HEK293 (cell line): ENCODE measurements around the gene TRIM46.

Experiments used
- BCL11A ChIP-seq: fragments of 450-650 bp; formaldehyde crosslinking; IDR thresholded peaks from 2 replicates; pipeline ENCODE4 v1.5.1; 2016; ENCODE audit warnings: low read depth, missing biosample characterization, missing genetic modification characterization
- HOXC10 ChIP-seq: sonication (generic); formaldehyde crosslinking; IDR thresholded peaks from 2 replicates; pipeline ENCODE4 v1.8.1; 2023; ENCODE audit warnings: mild to moderate bottlenecking, missing genetic modification reagents
- HOXD13 ChIP-seq: sonication (generic); formaldehyde crosslinking; IDR thresholded peaks from 2 replicates; pipeline ENCODE4 v1.8.0; 2022; ENCODE audit warnings: missing genetic modification reagents, borderline replicate concordance
- KLF7 ChIP-seq: fragments of 450-650 bp; formaldehyde crosslinking; IDR thresholded peaks from 2 replicates; pipeline ENCODE4 v1.5.1; 2016; ENCODE audit warnings: missing biosample characterization, missing genetic modification characterization, borderline replicate concordance
- KLF8 ChIP-seq: fragments of 450-650 bp; formaldehyde crosslinking; IDR thresholded peaks from 2 replicates; pipeline ENCODE4 v1.5.1; 2016; ENCODE audit warnings: missing biosample characterization, missing genetic modification characterization
- RBAK ChIP-seq: fragments of 450-650 bp; formaldehyde crosslinking; IDR thresholded peaks from 2 replicates; pipeline ENCODE4 v1.5.1; 2016; ENCODE audit warnings: missing biosample characterization, missing genetic modification characterization
- SP2 ChIP-seq: fragments of 450-650 bp; formaldehyde crosslinking; IDR thresholded peaks from 2 replicates; pipeline ENCODE4 v1.5.1; 2016; ENCODE audit warnings: missing biosample characterization, missing genetic modification characterization
- SP7 ChIP-seq: fragments of 450-650 bp; formaldehyde crosslinking; IDR thresholded peaks from 2 replicates; pipeline ENCODE4 v1.5.1; 2016; ENCODE audit warnings: missing biosample characterization, missing genetic modification characterization
- ZBTB1 ChIP-seq: fragments of 450-650 bp; formaldehyde crosslinking; IDR thresholded peaks from 2 replicates; pipeline ENCODE4 v1.5.1; 2016; ENCODE audit warnings: missing biosample characterization, missing genetic modification characterization
- ZEB2 ChIP-seq: fragments of 450-650 bp; formaldehyde crosslinking; IDR thresholded peaks from 2 replicates; pipeline ENCODE4 v1.5.1; 2016; ENCODE audit warnings: missing biosample characterization, missing genetic modification characterization
- ZFP69B ChIP-seq: fragments of 450-650 bp; formaldehyde crosslinking; IDR thresholded peaks from 2 replicates; pipeline ENCODE4 v1.5.1; 2016; ENCODE audit warnings: missing biosample characterization, missing genetic modification characterization
- ZNF112 ChIP-seq: fragments of 450-650 bp; formaldehyde crosslinking; IDR thresholded peaks from 2 replicates; pipeline ENCODE4 v1.5.0; 2017; ENCODE audit warnings: missing biosample characterization, missing genetic modification characterization
- ZNF146 ChIP-seq: fragments of 450-650 bp; formaldehyde crosslinking; IDR thresholded peaks from 2 replicates; pipeline ENCODE4 v1.5.1; 2016; ENCODE audit warnings: missing biosample characterization, missing genetic modification characterization
- ZNF211 ChIP-seq: fragments of 450-650 bp; formaldehyde crosslinking; IDR thresholded peaks from 2 replicates; pipeline ENCODE4 v1.5.1; 2016; ENCODE audit warnings: low read depth, missing biosample characterization, missing genetic modification characterization
- ZNF221 ChIP-seq: fragments of 450-650 bp; formaldehyde crosslinking; IDR thresholded peaks from 2 replicates; pipeline ENCODE4 v1.5.1; 2017; ENCODE audit warnings: missing biosample characterization, missing genetic modification characterization, borderline replicate concordance
- ZNF335 ChIP-seq: fragments of 450-650 bp; formaldehyde crosslinking; conservative IDR thresholded peaks from 2 replicates; pipeline ENCODE4 v1.5.1; 2016; ENCODE audit warnings: missing biosample characterization, missing genetic modification characterization
- ZNF394 ChIP-seq: fragments of 450-650 bp; formaldehyde crosslinking; IDR thresholded peaks from 2 replicates; pipeline ENCODE4 v1.5.1; 2016; ENCODE audit warnings: missing biosample characterization, missing genetic modification characterization, mild to moderate bottlenecking, moderate library complexity, borderline replicate concordance
- ZNF416 ChIP-seq: fragments of 450-650 bp; formaldehyde crosslinking; IDR thresholded peaks from 2 replicates; pipeline ENCODE4 v1.5.1; 2016; ENCODE audit warnings: missing biosample characterization, missing genetic modification characterization
- ZNF544 ChIP-seq: fragments of 450-650 bp; formaldehyde crosslinking; IDR thresholded peaks from 2 replicates; pipeline ENCODE4 v1.5.0; 2017; ENCODE audit warnings: missing biosample characterization, missing genetic modification characterization
- ZNF549 ChIP-seq: fragments of 450-650 bp; IDR thresholded peaks from 2 replicates; pipeline ENCODE4 v1.5.1; 2018; ENCODE audit warnings: missing biosample characterization, missing genetic modification characterization, mild to moderate bottlenecking, inconsistent platforms, moderate library complexity
- ZNF560 ChIP-seq: fragments of 450-650 bp; formaldehyde crosslinking; IDR thresholded peaks from 2 replicates; pipeline ENCODE4 v1.5.1; 2017; ENCODE audit warnings: missing biosample characterization, missing genetic modification characterization, borderline replicate concordance
- ZNF596 ChIP-seq: fragments of 450-650 bp; IDR thresholded peaks from 2 replicates; pipeline ENCODE4 v1.5.0; 2018; ENCODE audit warnings: missing biosample characterization, mild to moderate bottlenecking, missing genetic modification characterization, moderate library complexity
- ZNF600 ChIP-seq: fragments of 450-650 bp; formaldehyde crosslinking; IDR thresholded peaks from 2 replicates; pipeline ENCODE4 v1.5.1; 2016; ENCODE audit warnings: missing biosample characterization, missing genetic modification characterization
- ZNF610 ChIP-seq: fragments of 450-650 bp; formaldehyde crosslinking; IDR thresholded peaks from 2 replicates; pipeline ENCODE4 v1.5.1; 2016; ENCODE audit warnings: missing biosample characterization, missing genetic modification characterization, borderline replicate concordance
- ZNF629 ChIP-seq: fragments of 450-650 bp; formaldehyde crosslinking; IDR thresholded peaks from 2 replicates; pipeline ENCODE4 v1.5.1; 2017; ENCODE audit warnings: missing biosample characterization, missing genetic modification characterization
- ZNF670 ChIP-seq: fragments of 450-650 bp; formaldehyde crosslinking; IDR thresholded peaks from 2 replicates; pipeline ENCODE4 v1.5.1; 2016; ENCODE audit warnings: missing biosample characterization, missing genetic modification characterization, low read depth
- ZNF768 ChIP-seq: fragments of 450-650 bp; formaldehyde crosslinking; IDR thresholded peaks from 2 replicates; pipeline ENCODE4 v1.5.1; 2018; ENCODE audit warnings: missing biosample characterization, mild to moderate bottlenecking, missing genetic modification characterization
- ZNF776 ChIP-seq: fragments of 450-650 bp; formaldehyde crosslinking; IDR thresholded peaks from 2 replicates; pipeline ENCODE4 v1.5.0; 2017; ENCODE audit warnings: missing biosample characterization, missing genetic modification characterization, borderline replicate concordance
- ZSCAN23 ChIP-seq: fragments of 450-650 bp; formaldehyde crosslinking; IDR thresholded peaks from 2 replicates; pipeline ENCODE4 v1.5.1; 2016; ENCODE audit warnings: missing biosample characterization, missing genetic modification characterization
- TF ChIP-seq, protein P1 (sequence below): fragments of 450-650 bp; formaldehyde crosslinking; IDR thresholded peaks from 2 replicates; pipeline ENCODE4 v1.5.1; 2016; ENCODE audit warnings: missing biosample characterization, missing genetic modification characterization
- TF ChIP-seq, protein P2 (sequence below): sonication (generic); formaldehyde crosslinking; IDR thresholded peaks from 2 replicates; pipeline ENCODE4 v1.8.1; 2022; ENCODE audit warnings: mild to moderate bottlenecking, moderate library complexity, missing genetic modification reagents
- TF ChIP-seq, protein P3 (sequence below): fragments of 450-650 bp; formaldehyde crosslinking; IDR thresholded peaks from 2 replicates; pipeline ENCODE4 v1.5.1; 2016; ENCODE audit warnings: missing biosample characterization, missing genetic modification characterization
- TF ChIP-seq, protein P4 (sequence below): fragments of 450-650 bp; formaldehyde crosslinking; IDR thresholded peaks from 2 replicates; pipeline ENCODE4 v1.5.1; 2016; ENCODE audit warnings: missing biosample characterization, missing genetic modification characterization, borderline replicate concordance

TRIM46 gene

DNA sequence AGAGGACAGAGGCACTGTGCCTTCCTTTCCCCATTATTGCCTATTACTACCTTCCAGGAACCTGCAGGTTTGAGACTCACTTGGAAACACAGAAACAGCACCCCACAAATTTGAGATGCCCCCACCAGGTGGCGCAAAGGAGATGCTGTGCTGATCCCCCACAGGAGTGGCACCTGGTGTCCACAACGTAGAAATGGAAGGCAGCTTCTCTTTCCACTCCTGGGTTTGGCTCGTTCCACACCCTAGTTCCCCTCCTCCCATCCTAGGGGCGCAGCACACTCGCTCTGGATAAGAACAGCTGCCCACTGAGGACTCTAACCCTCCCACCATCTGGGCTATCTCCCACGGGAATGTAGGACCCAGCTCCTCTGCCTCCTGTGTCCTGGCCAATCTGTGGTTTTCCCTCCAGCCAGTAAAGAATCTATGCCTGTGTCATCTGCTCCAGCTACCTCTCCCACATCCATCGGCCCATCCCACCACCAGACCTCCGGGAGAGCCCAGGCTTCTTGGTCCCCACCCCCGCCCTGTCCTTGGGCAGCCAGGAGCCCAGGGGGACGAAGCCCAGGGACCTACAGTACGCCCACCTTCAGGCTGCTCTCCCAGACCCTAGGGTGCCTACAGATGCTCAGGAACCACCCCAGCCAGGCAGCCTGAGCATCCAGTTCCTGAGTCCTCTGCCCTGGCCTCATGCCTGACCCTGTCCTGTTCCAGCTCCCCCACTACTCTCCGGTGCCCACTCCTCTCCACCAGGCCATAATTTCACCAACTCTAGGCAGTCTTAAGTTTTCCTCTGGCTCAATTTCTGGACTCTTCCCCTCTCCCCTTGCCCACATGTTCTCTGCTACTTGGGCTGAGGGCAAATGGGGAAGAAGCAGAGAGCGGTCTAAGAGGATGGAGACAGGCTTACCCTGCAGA, 33.5 kb downstream of the TRIM46 start (continued):
- TF ChIP-seq KLF7 = no peak
- peak; percentile 94 for TF ChIP-seq ZNF600 (tag by site-specific recombination)
- TF ChIP-seq, protein P1, sequence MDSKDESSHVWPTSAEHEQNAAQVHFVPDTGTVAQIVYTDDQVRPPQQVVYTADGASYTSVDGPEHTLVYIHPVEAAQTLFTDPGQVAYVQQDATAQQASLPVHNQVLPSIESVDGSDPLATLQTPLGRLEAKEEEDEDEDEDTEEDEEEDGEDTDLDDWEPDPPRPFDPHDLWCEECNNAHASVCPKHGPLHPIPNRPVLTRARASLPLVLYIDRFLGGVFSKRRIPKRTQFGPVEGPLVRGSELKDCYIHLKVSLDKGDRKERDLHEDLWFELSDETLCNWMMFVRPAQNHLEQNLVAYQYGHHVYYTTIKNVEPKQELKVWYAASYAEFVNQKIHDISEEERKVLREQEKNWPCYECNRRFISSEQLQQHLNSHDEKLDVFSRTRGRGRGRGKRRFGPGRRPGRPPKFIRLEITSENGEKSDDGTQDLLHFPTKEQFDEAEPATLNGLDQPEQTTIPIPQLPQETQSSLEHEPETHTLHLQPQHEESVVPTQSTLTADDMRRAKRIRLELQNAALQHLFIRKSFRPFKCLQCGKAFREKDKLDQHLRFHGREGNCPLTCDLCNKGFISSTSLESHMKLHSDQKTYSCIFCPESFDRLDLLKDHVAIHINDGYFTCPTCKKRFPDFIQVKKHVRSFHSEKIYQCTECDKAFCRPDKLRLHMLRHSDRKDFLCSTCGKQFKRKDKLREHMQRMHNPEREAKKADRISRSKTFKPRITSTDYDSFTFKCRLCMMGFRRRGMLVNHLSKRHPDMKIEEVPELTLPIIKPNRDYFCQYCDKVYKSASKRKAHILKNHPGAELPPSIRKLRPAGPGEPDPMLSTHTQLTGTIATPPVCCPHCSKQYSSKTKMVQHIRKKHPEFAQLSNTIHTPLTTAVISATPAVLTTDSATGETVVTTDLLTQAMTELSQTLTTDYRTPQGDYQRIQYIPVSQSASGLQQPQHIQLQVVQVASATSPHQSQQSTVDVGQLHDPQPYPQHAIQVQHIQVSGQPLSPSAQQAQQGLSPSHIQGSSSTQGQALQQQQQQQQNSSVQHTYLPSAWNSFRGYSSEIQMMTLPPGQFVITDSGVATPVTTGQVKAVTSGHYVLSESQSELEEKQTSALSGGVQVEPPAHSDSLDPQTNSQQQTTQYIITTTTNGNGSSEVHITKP (tag by site-specific recombination) = no peak
- no peak for TF ChIP-seq HOXC10 (CRISPR knock-in tag)
- TF ChIP-seq ZNF560 (tag by site-specific recombination) = no peak
- peak; percentile 2; the same call in 1 of the 2 replicates for TF ChIP-seq ZNF146
- TF ChIP-seq, protein P2, sequence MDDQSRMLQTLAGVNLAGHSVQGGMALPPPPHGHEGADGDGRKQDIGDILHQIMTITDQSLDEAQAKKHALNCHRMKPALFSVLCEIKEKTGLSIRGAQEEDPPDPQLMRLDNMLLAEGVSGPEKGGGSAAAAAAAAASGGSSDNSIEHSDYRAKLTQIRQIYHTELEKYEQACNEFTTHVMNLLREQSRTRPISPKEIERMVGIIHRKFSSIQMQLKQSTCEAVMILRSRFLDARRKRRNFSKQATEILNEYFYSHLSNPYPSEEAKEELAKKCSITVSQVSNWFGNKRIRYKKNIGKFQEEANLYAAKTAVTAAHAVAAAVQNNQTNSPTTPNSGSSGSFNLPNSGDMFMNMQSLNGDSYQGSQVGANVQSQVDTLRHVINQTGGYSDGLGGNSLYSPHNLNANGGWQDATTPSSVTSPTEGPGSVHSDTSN (CRISPR knock-in tag) = no peak
- no peak for TF ChIP-seq ZNF596 (tag by site-specific recombination)
- no peak for TF ChIP-seq ZNF416 (tag by site-specific recombination)
- TF ChIP-seq ZNF335 (tag by site-specific recombination) = peak; percentile 36
- no peak for TF ChIP-seq ZNF768 (tag by site-specific recombination)
- no peak for TF ChIP-seq ZNF670
- TF ChIP-seq ZNF211 (tag by site-specific recombination) = no peak
- no peak for TF ChIP-seq RBAK (tag by site-specific recombination)
- TF ChIP-seq ZNF549 (tag by site-specific recombination) = no peak
- no peak for TF ChIP-seq HOXD13 (CRISPR knock-in tag)
- no peak for TF ChIP-seq ZNF544 (tag by site-specific recombination)
- no peak for TF ChIP-seq ZNF610
- TF ChIP-seq KLF8 = peak; percentile 33; the same call in 1 of the 2 replicates
- TF ChIP-seq ZNF776 (tag by site-specific recombination) = no peak
- peak; percentile 52 for TF ChIP-seq SP2 (tag by site-specific recombination)
- TF ChIP-seq ZNF221 = no peak
- peak; percentile 24; the same call in 1 of the 2 replicates for TF ChIP-seq SP7
- peak; percentile 16; the same call in 1 of the 2 replicates for TF ChIP-seq ZNF629 (tag by site-specific recombination)
- TF ChIP-seq, protein P3, sequence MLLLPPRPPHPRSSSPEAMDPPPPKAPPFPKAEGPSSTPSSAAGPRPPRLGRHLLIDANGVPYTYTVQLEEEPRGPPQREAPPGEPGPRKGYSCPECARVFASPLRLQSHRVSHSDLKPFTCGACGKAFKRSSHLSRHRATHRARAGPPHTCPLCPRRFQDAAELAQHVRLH (tag by site-specific recombination) = no peak
- TF ChIP-seq ZBTB1 = no peak
- TF ChIP-seq, protein P4, sequence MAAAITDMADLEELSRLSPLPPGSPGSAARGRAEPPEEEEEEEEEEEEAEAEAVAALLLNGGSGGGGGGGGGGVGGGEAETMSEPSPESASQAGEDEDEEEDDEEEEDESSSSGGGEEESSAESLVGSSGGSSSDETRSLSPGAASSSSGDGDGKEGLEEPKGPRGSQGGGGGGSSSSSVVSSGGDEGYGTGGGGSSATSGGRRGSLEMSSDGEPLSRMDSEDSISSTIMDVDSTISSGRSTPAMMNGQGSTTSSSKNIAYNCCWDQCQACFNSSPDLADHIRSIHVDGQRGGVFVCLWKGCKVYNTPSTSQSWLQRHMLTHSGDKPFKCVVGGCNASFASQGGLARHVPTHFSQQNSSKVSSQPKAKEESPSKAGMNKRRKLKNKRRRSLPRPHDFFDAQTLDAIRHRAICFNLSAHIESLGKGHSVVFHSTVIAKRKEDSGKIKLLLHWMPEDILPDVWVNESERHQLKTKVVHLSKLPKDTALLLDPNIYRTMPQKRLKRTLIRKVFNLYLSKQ (tag by site-specific recombination) = no peak
- no peak for TF ChIP-seq ZNF112 (tag by site-specific recombination)
- peak; percentile 74 for TF ChIP-seq ZEB2
- TF ChIP-seq ZSCAN23 (tag by site-specific recombination) = no peak
- TF ChIP-seq ZNF394 (tag by site-specific recombination) = peak; percentile 79; the same call in 1 of the 2 replicates
- no peak for TF ChIP-seq ZFP69B (tag by site-specific recombination)
- TF ChIP-seq BCL11A (tag by site-specific recombination) = no peak
